Lung (tissue), 12 donors: Measurements from ENCODE around the gene TRPM2. TPM values are rescaled to one million over a fixed set of nuclear protein-coding genes. Genes with fewer than 3 reads are reported as not detected.
A peak's percentile ranks its signal among the peaks of the same experiment; 100 is the strongest.

Source experiments
- ATAC-seq: fragments of 200-7000 bp; cut with Tn5 transposase; one replicate; pipeline ENCODE4 v1.9.1; 2020; ENCODE audit warnings: moderate number of reproducible peaks; ENCODE audit not compliant: insufficient read depth, low FRiP score
- DNase-seq, 3 donors: peaks; one replicate each; pipeline ENCODE4 v3.0.0-alpha.2; 2013 to 2017
- H3K27ac ChIP-seq, 2 donors: one replicate each; pipeline ENCODE4 v1.5.1; 2013; ENCODE audit warnings: mild to moderate bottlenecking in 2 of 2, moderate library complexity in 2 of 2, control low read depth in 1 of 2, inconsistent platforms in 1 of 2, low read depth in 1 of 2, low read length in 1 of 2
- H3K27me3 ChIP-seq, 3 donors: one replicate each; pipeline ENCODE4 v1.5.1; 2013; ENCODE audit warnings: low read length in 2 of 3; ENCODE audit not compliant: control insufficient read depth in 3 of 3, insufficient read depth in 3 of 3
- H3K36me3 ChIP-seq, 4 donors: one replicate each; pipeline ENCODE4 v1.5.1; 2013; ENCODE audit warnings: low read length in 4 of 4, mild to moderate bottlenecking in 1 of 4, moderate library complexity in 1 of 4; ENCODE audit not compliant: control insufficient read depth in 4 of 4, insufficient read depth in 4 of 4
- H3K4me1 ChIP-seq, 5 donors: one replicate each; pipeline ENCODE4 v1.5.1; 2013; ENCODE audit warnings: low read length in 5 of 5, mild to moderate bottlenecking in 2 of 5, moderate library complexity in 1 of 5; ENCODE audit not compliant: control insufficient read depth in 5 of 5, insufficient read depth in 5 of 5
- H3K4me3 ChIP-seq: one replicate; pipeline ENCODE4 v1.5.1; 2013; ENCODE audit warnings: mild to moderate bottlenecking, control low read depth, moderate library complexity
- H3K9ac ChIP-seq, 2 donors: one replicate each; pipeline ENCODE4 v1.5.1; 2013; ENCODE audit warnings: low read length in 2 of 2, control low read depth in 1 of 2; ENCODE audit not compliant: insufficient read depth in 1 of 2
- H3K9me3 ChIP-seq, 4 donors: one replicate each; pipeline ENCODE4 v1.5.1; 2013; ENCODE audit warnings: low read length in 3 of 4, mild to moderate bottlenecking in 1 of 4, moderate library complexity in 1 of 4; ENCODE audit not compliant: control insufficient read depth in 4 of 4, insufficient read depth in 3 of 4
- CTCF ChIP-seq: IDR thresholded peaks from 2 replicates; pipeline ENCODE4 v1.5.1; 2012; ENCODE audit warnings: mild to moderate bottlenecking; ENCODE audit errors: control extremely low read depth, extremely low read depth
- WGBS, 2 donors: extraction: QIAGEN DNeasy Blood & Tissue Kit; methylation state at CpG; one replicate each; pipeline ENCODE4 v1.1.7; 2013; 5-methylcytosine and 5-hydroxymethylcytosine counted together
- polyA plus RNA-seq, 2 donors: library from polyadenylated mRNA; stranded (reverse); fragments of 200-250 nt; gene quantifications; one replicate each; pipeline ENCODE4 v1.2.1, GENCODE V29; 2013
- total RNA-seq, 2 donors: library from RNA; depleted of rRNA in 1 of 2; stranded (reverse); fragments of >200 nt in 1 of 2; gene quantifications; one replicate each; pipeline ENCODE4 v1.2.1, GENCODE V29; 2014 to 2021
- donor health status: control.
- donor health status: control.
- donor health status: Bipolar disorder and iron deficiency.
- donor health status: healthy.
- donor health status: DM: yes; HTN: yes; CAD: no.

The TRPM2 gene
- total and polyA plus RNA-seq, 4 donors: 5.9 to 26.2 (median 10.3) TPM

- ATAC-seq (no peak), DNase-seq (no peak)
- H3K36me3 ChIP-seq: peaks cover 0 to 20% (median 3%) of the 10 kb centered on the region in 4 donors
- no peaks in the 10 kb centered on the region for H3K27me3 ChIP-seq
- no peak for TF ChIP-seq CTCF
- H3K27ac ChIP-seq: peak overlapping the region in 1 of 2 donors; percentile 59
- peaks cover 0 to 39% (median 33%) of the 10 kb centered on the region in 5 donors for H3K4me1 ChIP-seq
- no peak overlapping the region for H3K4me3 ChIP-seq
- WGBS, 2 donors: 53 to 69% methylated on average over 9 of the region's 9 CpGs
- H3K9me3 ChIP-seq: no peaks in the 10 kb centered on the region
- H3K9ac ChIP-seq: no peak overlapping the region
Observed at GRCh38 chr21:44305691-44306090, 47.7 kb upstream of the TRPM2 start.

GRCh38 chr21:44306936-44307704, 46.3 kb upstream of the TRPM2 start:
- peaks cover 0 to 32% (median 18%) of the 10 kb centered on the region in 5 donors for H3K4me1 ChIP-seq
- H3K27me3 ChIP-seq: no peaks in the 10 kb centered on the region
- H3K9me3 ChIP-seq: peaks cover 0 to 2% (median 0%) of the 10 kb centered on the region in 4 donors
- peaks cover 0 to 33% (median 10%) of the 10 kb centered on the region in 4 donors for H3K36me3 ChIP-seq
- DNase-seq: peak; percentile 51 to 72 (median 64)
- H3K27ac ChIP-seq: peak overlapping the region in 1 of 2 donors; percentile 1
- no peak for ATAC-seq
- H3K4me3 ChIP-seq: no peak overlapping the region
- 86 to 93% methylated on average over 16 to 21 of the region's 21 CpGs for WGBS, 2 donors
- no peak overlapping the region for H3K9ac ChIP-seq
- no peak for TF ChIP-seq CTCF

- ATAC-seq (no peak), DNase-seq (peak; percentile 56 to 84 (median 65))
- peaks cover 0 to 22% (median 5%) of the 10 kb centered on the region in 5 donors for H3K4me1 ChIP-seq
- H3K4me3 ChIP-seq: no peak overlapping the region
- no peaks in the 10 kb centered on the region for H3K27me3 ChIP-seq
- no peak overlapping the region for H3K27ac ChIP-seq
- peaks cover 0 to 66% (median 17%) of the 10 kb centered on the region in 4 donors for H3K36me3 ChIP-seq
- WGBS, 2 donors: 91 to 93% methylated on average over 28 of the region's 28 CpGs
- peaks cover 0 to 2% (median 0%) of the 10 kb centered on the region in 4 donors for H3K9me3 ChIP-seq
- no peak overlapping the region for H3K9ac ChIP-seq
- TF ChIP-seq CTCF: no peak
Observed at GRCh38 chr21:44310628-44311507, 42.6 kb upstream of the TRPM2 start.
